22Rv1 (cell line): ENCODE measurements around the gene DNTT.

ENCODE experiments used
- ZFX ChIP-seq: fragments of 450-650 bp; IDR thresholded peaks from 2 replicates; pipeline ENCODE4 v1.6.1; 2017; ENCODE audit warnings: antibody characterized with exemption, borderline replicate concordance
- TF ChIP-seq, protein P1 (sequence below): fragments of 450-650 bp; IDR thresholded peaks from 2 replicates; pipeline ENCODE4 v1.5.1; 2017; ENCODE audit warnings: mild to moderate bottlenecking

DNA sequence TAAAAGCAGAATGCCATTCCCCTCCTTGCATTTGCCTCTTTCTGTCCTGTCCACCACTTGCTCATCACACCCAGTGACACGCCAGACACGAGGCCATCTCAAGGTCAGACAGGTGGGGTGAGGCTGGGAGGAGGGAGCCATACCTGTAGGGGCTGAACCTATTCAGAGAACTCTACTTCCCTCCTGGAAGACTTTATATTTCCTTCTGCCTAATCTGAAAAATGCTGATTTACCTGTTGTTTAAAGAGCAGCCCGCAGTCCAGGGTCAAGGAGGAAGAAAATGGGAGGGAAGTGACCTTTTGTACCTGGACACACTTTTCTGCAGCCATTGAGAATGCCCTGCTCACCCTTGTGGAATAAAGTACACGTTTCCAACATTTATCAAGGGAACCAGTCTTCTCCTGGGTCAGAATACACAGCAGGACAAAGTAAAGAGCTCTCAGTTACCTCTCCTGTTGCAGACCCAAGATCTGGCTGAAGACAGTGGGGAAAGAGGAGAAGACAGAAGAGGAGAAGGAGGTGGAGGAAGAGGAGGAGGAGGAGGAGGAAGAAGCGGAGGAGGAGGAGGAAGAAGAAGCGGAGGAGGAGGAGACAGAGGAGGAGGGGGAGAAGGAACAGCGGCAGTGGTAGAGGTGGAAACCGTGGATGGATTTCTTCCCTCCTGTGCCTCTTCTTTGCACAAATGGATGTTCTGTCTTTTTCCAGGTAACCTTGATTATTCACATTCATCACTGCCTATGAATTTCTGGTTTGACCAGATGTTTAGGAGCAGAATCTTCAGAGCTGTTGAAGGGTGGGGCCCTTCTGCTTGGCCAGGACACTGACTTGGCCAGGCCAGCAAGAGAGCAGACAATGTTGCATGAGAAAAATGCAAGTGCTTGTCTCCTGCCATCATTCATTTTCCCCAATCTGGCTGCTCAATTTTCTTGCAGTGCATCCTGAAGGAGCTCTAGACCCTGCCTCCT lies 31.6 kb upstream of the DNTT start:
- TF ChIP-seq, protein P1, sequence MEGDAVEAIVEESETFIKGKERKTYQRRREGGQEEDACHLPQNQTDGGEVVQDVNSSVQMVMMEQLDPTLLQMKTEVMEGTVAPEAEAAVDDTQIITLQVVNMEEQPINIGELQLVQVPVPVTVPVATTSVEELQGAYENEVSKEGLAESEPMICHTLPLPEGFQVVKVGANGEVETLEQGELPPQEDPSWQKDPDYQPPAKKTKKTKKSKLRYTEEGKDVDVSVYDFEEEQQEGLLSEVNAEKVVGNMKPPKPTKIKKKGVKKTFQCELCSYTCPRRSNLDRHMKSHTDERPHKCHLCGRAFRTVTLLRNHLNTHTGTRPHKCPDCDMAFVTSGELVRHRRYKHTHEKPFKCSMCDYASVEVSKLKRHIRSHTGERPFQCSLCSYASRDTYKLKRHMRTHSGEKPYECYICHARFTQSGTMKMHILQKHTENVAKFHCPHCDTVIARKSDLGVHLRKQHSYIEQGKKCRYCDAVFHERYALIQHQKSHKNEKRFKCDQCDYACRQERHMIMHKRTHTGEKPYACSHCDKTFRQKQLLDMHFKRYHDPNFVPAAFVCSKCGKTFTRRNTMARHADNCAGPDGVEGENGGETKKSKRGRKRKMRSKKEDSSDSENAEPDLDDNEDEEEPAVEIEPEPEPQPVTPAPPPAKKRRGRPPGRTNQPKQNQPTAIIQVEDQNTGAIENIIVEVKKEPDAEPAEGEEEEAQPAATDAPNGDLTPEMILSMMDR: no peak
- no peak for TF ChIP-seq ZFX
